ENCODE results near the gene ZMAT3.

The ZMAT3 gene

DNA sequence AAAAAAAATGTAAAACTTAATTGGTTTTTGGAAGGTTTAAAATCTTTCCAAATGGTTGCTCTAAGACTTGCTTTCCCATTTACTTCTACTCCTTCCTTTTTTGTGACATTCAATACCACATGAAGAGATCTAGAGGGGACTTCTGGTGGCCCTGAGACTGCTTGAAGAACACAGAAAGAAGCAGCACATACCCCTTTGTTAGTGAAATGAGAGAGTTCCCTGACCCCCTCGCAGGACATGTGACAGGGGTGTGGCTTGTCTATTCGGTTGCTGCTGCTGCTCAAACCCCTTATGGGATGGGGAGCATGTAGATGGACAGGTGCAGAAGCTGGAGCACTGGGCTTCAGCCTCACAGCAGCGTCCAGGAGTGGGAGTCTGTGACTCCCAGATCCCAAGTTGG lies 71.0 kb downstream of the ZMAT3 start:
- no peaks in the 10 kb centered on the region for H3K4me1 ChIP-seq (ENCODE audit: control insufficient read depth, insufficient read depth, low read length)
- ChIA-PET CTCF (interaction anchor here (1.1 kb wide), 1 partner anchor 14 kb away, joined by 5 read pairs; no protein-coding TSS in a partner anchor), POLR2A (no interaction called here)
- no peak overlapping the region for H3K27ac ChIP-seq (ENCODE audit: extremely low read depth, low read depth, low read length)
- no peaks in the 10 kb centered on the region for H3K9me3 ChIP-seq (ENCODE audit: control insufficient read depth, insufficient read depth, low read depth, low read length)
- H3K4me3 ChIP-seq (ENCODE audit: low read depth, low read length): no peak overlapping the region
- H3K36me3 ChIP-seq (ENCODE audit: control insufficient read depth in 2 of 2, insufficient read depth in 1 of 2, low read length in 2 of 2): no peaks in the 10 kb centered on the region
- TF ChIP-seq PRDM2 (tag by site-specific recombination; IDR thresholded peaks at IDR 0.05; ENCODE audit: borderline replicate concordance): no peak

DNA sequence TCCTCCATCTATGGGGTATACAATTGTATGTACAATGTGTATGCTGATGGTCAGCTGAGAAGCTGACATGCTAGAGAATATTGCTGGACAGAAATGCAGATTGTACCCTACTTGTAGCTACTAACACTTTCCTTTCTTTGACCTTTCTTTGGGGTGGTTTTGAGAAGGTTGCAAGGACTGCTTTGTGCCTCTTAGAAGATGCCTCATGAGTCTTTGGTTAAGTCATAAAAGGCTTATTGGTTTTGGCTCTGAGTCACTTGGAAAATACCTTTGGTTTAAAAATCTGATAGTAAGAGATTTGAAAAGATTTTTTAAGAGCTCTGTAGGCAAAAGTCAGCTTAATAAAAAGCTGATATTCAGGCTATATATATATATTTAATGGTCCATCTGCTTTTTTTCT lies 71.5 kb downstream of the ZMAT3 start:
- POLR2A ChIA-PET: no interaction called here
- no peak for TF ChIP-seq ZNF449 (tag by site-specific recombination; IDR thresholded peaks at IDR 0.05)
- TF ChIP-seq SCRT1 (tag by site-specific recombination; IDR thresholded peaks at IDR 0.05; ENCODE audit: borderline replicate concordance): no peak
- no peaks in the 10 kb centered on the region for H3K9me3 ChIP-seq (ENCODE audit: control insufficient read depth, insufficient read depth, low read depth, low read length)

GRCh38 chr3:178996399-178996798 lies 75.2 kb downstream of the ZMAT3 start:
- no peak overlapping the region for H3K4me3 ChIP-seq (ENCODE audit: low read depth, low read length)
- no peaks in the 10 kb centered on the region for H3K4me1 ChIP-seq (ENCODE audit: control insufficient read depth, insufficient read depth, low read length)
- ChIA-PET CTCF (no interaction called here), POLR2A (no interaction called here)
- H3K9me3 ChIP-seq (ENCODE audit: control insufficient read depth, insufficient read depth, low read depth, low read length): no peaks in the 10 kb centered on the region
- H3K36me3 ChIP-seq (ENCODE audit: control insufficient read depth in 2 of 2, insufficient read depth in 1 of 2, low read length in 2 of 2): peaks cover 0 to 14% of the 10 kb centered on the region in 2 experiments; a peak in 1 of 3 replicates
- no peak overlapping the region for H3K27ac ChIP-seq (ENCODE audit: extremely low read depth, low read depth, low read length)
- TF ChIP-seq, protein P1, sequence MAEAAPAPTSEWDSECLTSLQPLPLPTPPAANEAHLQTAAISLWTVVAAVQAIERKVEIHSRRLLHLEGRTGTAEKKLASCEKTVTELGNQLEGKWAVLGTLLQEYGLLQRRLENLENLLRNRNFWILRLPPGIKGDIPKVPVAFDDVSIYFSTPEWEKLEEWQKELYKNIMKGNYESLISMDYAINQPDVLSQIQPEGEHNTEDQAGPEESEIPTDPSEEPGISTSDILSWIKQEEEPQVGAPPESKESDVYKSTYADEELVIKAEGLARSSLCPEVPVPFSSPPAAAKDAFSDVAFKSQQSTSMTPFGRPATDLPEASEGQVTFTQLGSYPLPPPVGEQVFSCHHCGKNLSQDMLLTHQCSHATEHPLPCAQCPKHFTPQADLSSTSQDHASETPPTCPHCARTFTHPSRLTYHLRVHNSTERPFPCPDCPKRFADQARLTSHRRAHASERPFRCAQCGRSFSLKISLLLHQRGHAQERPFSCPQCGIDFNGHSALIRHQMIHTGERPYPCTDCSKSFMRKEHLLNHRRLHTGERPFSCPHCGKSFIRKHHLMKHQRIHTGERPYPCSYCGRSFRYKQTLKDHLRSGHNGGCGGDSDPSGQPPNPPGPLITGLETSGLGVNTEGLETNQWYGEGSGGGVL (tag by site-specific recombination; IDR thresholded peaks at IDR 0.05): no peak
- TF ChIP-seq ZNF776 (tag by site-specific recombination; IDR thresholded peaks at IDR 0.05; ENCODE audit: borderline replicate concordance) (no peak), TRIM28 (IDR thresholded peaks at IDR 0.05; ENCODE audit: borderline replicate concordance, low read length) (no peak), ZNF596 (tag by site-specific recombination; IDR thresholded peaks at IDR 0.05) (no peak), ZNF350 (tag by site-specific recombination; IDR thresholded peaks at IDR 0.05) (no peak), ATF2 (tag by site-specific recombination; IDR thresholded peaks at IDR 0.05; ENCODE audit: low read depth) (no peak), ZBTB8A (tag by site-specific recombination; IDR thresholded peaks at IDR 0.05) (no peak), ZBTB11 (tag by site-specific recombination; conservative IDR thresholded peaks at IDR 0.05; ENCODE audit: low read depth) (no peak), ZNF112 (tag by site-specific recombination; IDR thresholded peaks at IDR 0.05) (no peak), ZNF335 (tag by site-specific recombination; conservative IDR thresholded peaks at IDR 0.05) (no peak), ZNF514 (tag by site-specific recombination; IDR thresholded peaks at IDR 0.05) (no peak), ZNF157 (tag by site-specific recombination; IDR thresholded peaks at IDR 0.05) (no peak)

More for the DNA sequence above, 71.5 kb downstream of the ZMAT3 start:
- Histone ChIP-seq H3K4me3 (ENCODE audit: low read depth, low read length) (no peak overlapping the region), H3K36me3 (ENCODE audit: control insufficient read depth in 2 of 2, insufficient read depth in 1 of 2, low read length in 2 of 2) (peaks cover 0 to under 1% of the 10 kb centered on the region in 2 experiments; a peak in 1 of 3 replicates), H3K4me1 (ENCODE audit: control insufficient read depth, insufficient read depth, low read length) (no peaks in the 10 kb centered on the region), H3K27ac (ENCODE audit: extremely low read depth, low read depth, low read length) (no peak overlapping the region)
- CTCF ChIA-PET: interaction anchor here (1.1 kb wide), 1 partner anchor 15 kb away, joined by 5 read pairs; no protein-coding TSS in a partner anchor

Data from HEK293 (cell line).